Common myeloid progenitor, CD34-positive (primary cell): ENCODE data around the gene ASTN2.
"Not testable (repeated sequence)": the region's sequence is repeated elsewhere in the genome, so short reads cannot be mapped to it uniquely, and the experiment has no call there.

Experiments used
- CTCF ChIA-PET: fragments of 350-600 bp; sonication (Branson Sonifier 250); formaldehyde crosslinking; loops from one replicate; lab custom pipeline; 2021; ENCODE audit warnings: antibody characterized with exemption; lab: Charles Lee
- POLR2A ChIA-PET: fragments of 350-600 bp; sonication (Branson Sonifier 250); formaldehyde crosslinking; loops from one replicate; lab custom pipeline; 2021; ENCODE audit warnings: antibody characterized with exemption; lab: Charles Lee
- DNase-seq, 3 donors: peaks; one replicate each; pipeline versions ENCODE4 v3.0.0 to v3.0.0-alpha.2; 2013
- H3K27ac ChIP-seq, 2 experiments: 1 replicate in 1 of 2; 2 replicates in 1 of 2; pipeline ENCODE4 v1.7.0; 2013; ENCODE audit warnings: inconsistent platforms in 2 of 2, low read length in 2 of 2, mild to moderate bottlenecking in 2 of 2, low read depth in 1 of 2, moderate library complexity in 1 of 2; ENCODE audit not compliant: severe bottlenecking in 2 of 2, insufficient read depth in 1 of 2, poor library complexity in 1 of 2
- H3K27me3 ChIP-seq, 5 experiments: replicated peaks in 2 of 5; 1 replicate in 3 of 5; 2 replicates in 2 of 5; pipeline versions ENCODE4 v1.6.1 to v1.7.0; 2013; ENCODE audit warnings: low read length in 4 of 5, mild to moderate bottlenecking in 2 of 5, moderate library complexity in 2 of 5, inconsistent platforms in 1 of 5; ENCODE audit not compliant: insufficient read depth in 5 of 5, control insufficient read depth in 4 of 5
- H3K36me3 ChIP-seq, 4 experiments: 1 replicate in 2 of 4; 2 replicates in 2 of 4; pipeline versions ENCODE4 v1.6.1 to v1.7.0; 2013; ENCODE audit warnings: low read length in 3 of 4, control low read depth in 1 of 4, mild to moderate bottlenecking in 1 of 4; ENCODE audit not compliant: control insufficient read depth in 4 of 4, insufficient read depth in 4 of 4
- H3K4me1 ChIP-seq, 4 experiments: 1 replicate in 3 of 4; 2 replicates in 1 of 4; pipeline versions ENCODE4 v1.6.1 to v1.7.1; 2013; ENCODE audit warnings: low read length in 3 of 4, mild to moderate bottlenecking in 3 of 4, control low read depth in 1 of 4, inconsistent platforms in 1 of 4, moderate library complexity in 1 of 4; ENCODE audit not compliant: control insufficient read depth in 4 of 4, insufficient read depth in 4 of 4; ENCODE audit errors: control extremely low read depth in 1 of 4
- H3K4me3 ChIP-seq, 7 experiments: 1 replicate in 4 of 7; 2 replicates in 3 of 7; pipeline versions ENCODE4 v1.5.1 to v1.7.0; 2013; ENCODE audit warnings: mild to moderate bottlenecking in 7 of 7, low read length in 6 of 7, moderate library complexity in 6 of 7, inconsistent platforms in 2 of 7, low read depth in 2 of 7, control low read depth in 1 of 7; ENCODE audit not compliant: insufficient read depth in 4 of 7, control insufficient read depth in 1 of 7; ENCODE audit errors: extremely low read depth in 1 of 7
- H3K9me3 ChIP-seq, 5 experiments: 1 replicate in 4 of 5; 2 replicates in 1 of 5; pipeline versions ENCODE4 v1.6.1 to v1.7.1; 2013; ENCODE audit warnings: low read length in 4 of 5, mild to moderate bottlenecking in 2 of 5, inconsistent platforms in 1 of 5, low read depth in 1 of 5, moderate library complexity in 1 of 5; ENCODE audit not compliant: control insufficient read depth in 4 of 5, insufficient read depth in 2 of 5; ENCODE audit errors: control extremely low read depth in 1 of 5
- WGBS: methylation state at CpG from one replicate; pipeline ENCODE4 v1.1.5; 2013; ENCODE audit not compliant: insufficient coverage; 5-methylcytosine and 5-hydroxymethylcytosine counted together

ASTN2 gene

GRCh38 chr9:116900543-116900942, 514.3 kb downstream of the ASTN2 start:
- H3K9me3 ChIP-seq = peaks cover 0 to 12% (median 3%) of the 10 kb centered on the region in 5 experiments
- H3K27me3 ChIP-seq = peaks cover 0 to 1% (median 0%) of the 10 kb centered on the region in 5 experiments
- H3K4me1 ChIP-seq = no peaks in the 10 kb centered on the region
- WGBS = 30% methylated on average over 2 of the region's 6 CpGs
- H3K27ac ChIP-seq = no peak overlapping the region
- H3K4me3 ChIP-seq = no peak overlapping the region
- ChIA-PET POLR2A (no interaction called here), CTCF (no interaction called here)
- no peaks in the 10 kb centered on the region for H3K36me3 ChIP-seq
- DNase-seq = no peak

DNA sequence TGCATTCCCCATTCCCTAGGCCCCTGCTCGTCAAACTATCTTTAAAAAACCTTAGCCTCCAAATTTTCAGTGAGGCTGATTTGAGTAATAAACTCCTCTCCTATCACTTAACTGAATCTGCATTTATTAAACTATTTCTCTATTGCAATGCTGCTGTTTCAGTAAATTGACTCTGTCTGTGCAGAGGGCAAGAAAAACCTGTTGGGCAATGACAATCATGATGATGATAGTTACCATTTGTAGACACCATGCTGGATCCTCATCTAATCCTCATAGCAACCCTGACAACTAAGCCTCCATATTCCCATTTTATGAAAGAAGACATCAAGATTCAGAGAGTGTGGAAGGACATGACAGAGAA, 514.9 kb downstream of the ASTN2 start:
- no peaks in the 10 kb centered on the region for H3K36me3 ChIP-seq
- POLR2A ChIA-PET = no interaction called here
- CTCF ChIA-PET = interaction anchor here (1.5 kb wide), 1 partner anchor 38 kb away, joined by 3 read pairs; no protein-coding TSS in a partner anchor
- H3K27me3 ChIP-seq = peaks cover 0 to 1% (median 0%) of the 10 kb centered on the region in 5 experiments
- WGBS = 100% methylated on average over 1 of the region's 1 CpG
- no peaks in the 10 kb centered on the region for H3K4me1 ChIP-seq
- DNase-seq = no peak
- H3K27ac ChIP-seq = no peak overlapping the region
- no peak overlapping the region for H3K4me3 ChIP-seq
- H3K9me3 ChIP-seq = peaks cover 0 to 12% (median 3%) of the 10 kb centered on the region in 5 experiments

DNA sequence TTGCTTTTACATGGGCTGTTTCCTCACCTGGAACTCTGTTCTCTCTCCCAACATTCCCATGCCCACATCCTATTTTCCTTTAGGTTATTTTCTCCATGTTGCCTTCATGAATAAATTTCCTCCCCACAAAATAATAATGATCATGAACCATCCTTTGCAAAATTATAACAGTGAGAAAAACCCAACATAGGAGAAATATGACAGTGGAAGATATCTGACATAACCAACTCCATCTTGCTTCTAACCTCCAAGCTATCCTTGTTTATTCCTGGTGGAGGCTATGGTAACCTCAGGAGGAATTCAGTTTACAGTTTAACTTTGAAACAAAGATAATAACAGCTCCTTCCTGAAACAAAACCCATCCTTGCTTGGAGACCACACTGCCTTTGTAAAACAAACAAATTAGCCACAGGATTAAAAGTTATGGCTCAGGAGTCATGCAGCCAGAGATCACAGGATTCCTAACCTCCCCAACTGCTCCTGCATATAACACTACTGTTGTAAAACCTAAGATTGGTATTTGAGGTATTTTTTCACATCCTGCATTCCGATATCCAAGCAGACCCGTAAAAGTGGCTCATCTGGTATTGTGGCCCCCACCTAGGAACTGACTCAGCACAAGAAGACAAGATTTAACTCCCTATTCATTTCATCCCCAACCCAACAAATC, 515.4 kb downstream of the ASTN2 start:
- Histone ChIP-seq H3K36me3 (no peaks in the 10 kb centered on the region), H3K4me3 (no peak overlapping the region), H3K4me1 (no peaks in the 10 kb centered on the region), H3K27ac (no peak overlapping the region), H3K27me3 (peaks cover 0 to 1% (median 0%) of the 10 kb centered on the region in 5 experiments), H3K9me3 (peaks cover 0 to 12% (median 3%) of the 10 kb centered on the region in 5 experiments)
- POLR2A ChIA-PET = no interaction called here
- CTCF ChIA-PET = interaction anchor here (1.5 kb wide), 1 partner anchor 38 kb away, joined by 3 read pairs; no protein-coding TSS in a partner anchor
- 100% methylated on average over 2 of the region's 2 CpGs for whole genome bisulfite sequencing
- no peak for DNase-seq

DNA sequence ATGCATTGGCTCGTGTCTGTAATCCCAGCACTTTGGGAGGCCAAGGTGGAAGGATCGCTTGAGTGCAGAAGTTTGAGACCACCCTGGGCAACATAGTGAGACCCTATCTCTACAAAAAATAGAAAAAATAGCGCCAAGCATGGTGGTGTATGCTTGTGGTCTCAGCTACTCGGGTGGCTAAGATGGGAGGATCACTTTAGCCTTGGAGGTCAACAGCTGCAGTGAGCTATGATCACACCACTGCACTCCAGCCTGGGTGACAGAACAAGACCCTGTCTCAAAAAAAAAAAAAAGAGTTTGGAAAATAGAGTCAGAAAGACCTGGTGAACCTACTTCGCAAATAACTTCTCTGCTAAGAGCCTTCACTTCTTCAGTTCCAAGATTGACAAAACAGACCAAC, 516.7 kb downstream of the ASTN2 start:
- H3K27ac ChIP-seq, H3K27me3 ChIP-seq, POLR2A ChIA-PET, H3K4me1 ChIP-seq, CTCF ChIA-PET, H3K4me3 ChIP-seq, H3K36me3 ChIP-seq, DNase-seq: not testable (repeated sequence)
- WGBS = 87% methylated on average over 3 of the region's 5 CpGs
- peaks cover 0 to 12% (median 3%) of the 10 kb centered on the region in 5 experiments for H3K9me3 ChIP-seq

GRCh38 chr9:116897201-116897600, 517.7 kb downstream of the ASTN2 start:
- H3K27me3 ChIP-seq = peaks cover 0 to 1% (median 0%) of the 10 kb centered on the region in 5 experiments
- no peaks in the 10 kb centered on the region for H3K36me3 ChIP-seq
- CTCF ChIA-PET = no interaction called here
- POLR2A ChIA-PET = no interaction called here
- no peaks in the 10 kb centered on the region for H3K4me1 ChIP-seq
- no peak overlapping the region for H3K27ac ChIP-seq
- no peak overlapping the region for H3K4me3 ChIP-seq
- 96% methylated on average over 3 of the region's 4 CpGs for WGBS
- peaks cover 0 to 12% (median 3%) of the 10 kb centered on the region in 5 experiments for H3K9me3 ChIP-seq
- DNase-seq = no peak

DNA sequence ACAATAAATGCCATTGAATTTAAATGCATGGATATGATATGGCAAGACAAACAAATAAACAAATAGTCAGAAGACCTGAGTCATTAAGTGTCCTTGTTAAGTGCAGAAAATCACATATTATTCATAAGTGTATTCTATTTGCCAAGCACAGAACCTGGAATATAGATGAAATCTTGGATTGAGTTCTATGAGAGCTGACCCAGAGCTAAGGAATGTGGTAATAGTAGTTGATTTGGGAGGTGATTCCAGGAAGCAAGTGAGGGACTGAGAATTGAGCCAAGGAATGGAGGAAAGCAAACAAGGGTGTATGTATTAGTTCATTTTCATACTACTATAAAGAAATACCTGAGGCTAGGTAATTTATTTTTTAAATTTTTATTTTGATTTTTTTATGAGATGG, 518.9 kb downstream of the ASTN2 start:
- H3K4me1 ChIP-seq = no peaks in the 10 kb centered on the region
- H3K4me3 ChIP-seq = no peak overlapping the region
- H3K27ac ChIP-seq = no peak overlapping the region
- DNase-seq = no peak
- POLR2A ChIA-PET = no interaction called here
- CTCF ChIA-PET = no interaction called here
- H3K36me3 ChIP-seq = no peaks in the 10 kb centered on the region
- H3K9me3 ChIP-seq = peaks cover 0 to 12% (median 3%) of the 10 kb centered on the region in 5 experiments
- H3K27me3 ChIP-seq = peaks cover 0 to 1% (median 0%) of the 10 kb centered on the region in 5 experiments

DNA sequence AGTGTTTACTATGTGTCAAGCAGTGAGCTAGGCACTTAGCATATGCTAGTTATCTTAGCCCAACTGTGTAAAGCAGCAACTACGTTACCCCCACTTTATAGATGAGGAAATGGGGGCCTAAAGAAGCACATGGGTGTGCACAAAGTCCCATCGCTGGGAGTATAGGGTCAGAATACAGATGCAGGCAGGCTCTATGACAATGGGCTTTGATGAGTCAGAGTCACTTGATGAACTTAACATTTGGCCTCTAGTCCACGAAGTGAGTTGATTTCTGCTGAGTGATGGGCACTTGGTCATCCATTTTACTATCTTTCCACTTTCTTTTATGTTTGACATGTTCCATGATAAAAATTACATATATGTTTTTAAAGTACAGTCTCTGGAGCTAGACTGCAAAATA, 523.4 kb downstream of the ASTN2 start:
- H3K27me3 ChIP-seq = no peaks in the 10 kb centered on the region
- H3K27ac ChIP-seq = no peak overlapping the region
- no peaks in the 10 kb centered on the region for H3K4me1 ChIP-seq
- no peak for DNase-seq
- H3K36me3 ChIP-seq = no peaks in the 10 kb centered on the region
- no peak overlapping the region for H3K4me3 ChIP-seq
- ChIA-PET CTCF (no interaction called here), POLR2A (no interaction called here)
- 100% methylated on average over 2 of the region's 3 CpGs for WGBS
- no peaks in the 10 kb centered on the region for H3K9me3 ChIP-seq
